ENCODE data around the gene DOCK11.
A peak's percentile ranks its signal among the peaks of the same experiment; 100 is the strongest.
"Not testable (repeated sequence)": the region's sequence is repeated elsewhere in the genome, so short reads cannot be mapped to it uniquely, and the experiment has no call there.

Gene DOCK11

DNA sequence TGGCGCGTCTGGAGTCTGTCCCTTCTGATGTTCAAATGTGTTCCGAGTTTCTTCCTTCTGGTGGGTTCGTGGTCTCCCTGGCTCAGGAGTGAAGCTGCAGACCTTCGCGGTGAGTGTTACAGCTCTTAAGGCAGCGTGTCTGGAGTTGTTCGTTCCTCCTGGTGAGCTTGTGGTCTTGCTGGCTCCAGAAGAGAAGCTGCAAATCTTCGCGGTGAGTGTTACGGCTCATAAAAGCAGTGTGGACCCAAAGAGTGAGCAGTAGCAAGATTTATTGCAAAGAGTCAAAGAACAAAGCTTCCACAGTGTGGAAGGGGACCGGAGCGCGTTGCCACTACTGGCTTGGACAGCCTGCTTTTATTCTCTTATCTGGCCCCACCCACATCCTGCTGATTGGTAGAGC is 220.3 kb downstream of the DOCK11 start:
- DNase-seq: not testable (repeated sequence)

GRCh38 chrX:118716833-118717232 is 221.2 kb downstream of the DOCK11 start:
- DNase-seq: not testable (repeated sequence)

- DNase-seq: no peak
Observed at GRCh38 chrX:118717678-118718391, 222.2 kb downstream of the DOCK11 start.

DNA sequence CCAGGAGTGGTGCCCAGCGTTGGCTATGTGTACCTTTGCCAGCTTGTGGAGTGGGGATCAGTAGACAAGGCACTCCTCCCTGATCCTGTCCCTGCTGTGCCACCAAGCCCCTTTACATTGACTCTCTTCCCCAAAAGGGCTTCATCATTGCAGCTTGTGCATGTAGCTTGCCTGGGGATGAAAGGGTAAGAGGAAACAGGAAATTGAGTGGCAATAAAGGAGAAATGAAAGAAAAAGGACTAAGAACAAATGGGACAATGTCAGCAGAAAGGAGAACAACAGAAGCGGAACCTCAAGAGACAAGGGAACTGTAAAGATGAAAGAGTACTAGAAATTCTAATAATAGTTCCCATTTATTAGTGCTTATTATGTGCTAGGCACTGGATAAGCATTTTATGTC is 223.1 kb downstream of the DOCK11 start:
- DNase-seq: peak; percentile 11

- DNase-seq: no peak
Observed at GRCh38 chrX:118720058-118720707, 224.6 kb downstream of the DOCK11 start.

- DNase-seq: no peak
Observed at GRCh38 chrX:118723376-118723775, 227.8 kb downstream of the DOCK11 start.

DNA sequence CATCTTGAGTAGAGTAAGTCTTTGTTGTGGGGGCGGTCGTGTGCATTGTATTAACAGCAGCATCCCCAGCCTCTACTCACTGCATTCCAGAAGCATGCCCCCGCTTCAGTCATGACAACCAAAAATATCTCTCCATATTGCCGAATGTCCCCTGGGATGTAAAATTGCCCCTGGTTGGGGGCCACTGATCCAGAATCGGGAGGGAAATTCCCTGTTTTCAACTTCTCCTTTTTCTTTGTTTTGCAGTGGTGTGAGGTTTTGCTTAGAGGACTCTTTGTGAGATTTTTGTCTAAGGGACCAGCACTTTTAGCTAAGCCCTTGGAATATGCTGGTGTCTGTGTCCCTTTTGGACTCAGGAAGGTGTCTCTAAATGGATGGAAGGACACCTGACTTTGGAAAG is 228.8 kb downstream of the DOCK11 start:
- no peak for DNase-seq

- no peak for DNase-seq
Observed at GRCh38 chrX:118724775-118725174, 229.2 kb downstream of the DOCK11 start.

DNA sequence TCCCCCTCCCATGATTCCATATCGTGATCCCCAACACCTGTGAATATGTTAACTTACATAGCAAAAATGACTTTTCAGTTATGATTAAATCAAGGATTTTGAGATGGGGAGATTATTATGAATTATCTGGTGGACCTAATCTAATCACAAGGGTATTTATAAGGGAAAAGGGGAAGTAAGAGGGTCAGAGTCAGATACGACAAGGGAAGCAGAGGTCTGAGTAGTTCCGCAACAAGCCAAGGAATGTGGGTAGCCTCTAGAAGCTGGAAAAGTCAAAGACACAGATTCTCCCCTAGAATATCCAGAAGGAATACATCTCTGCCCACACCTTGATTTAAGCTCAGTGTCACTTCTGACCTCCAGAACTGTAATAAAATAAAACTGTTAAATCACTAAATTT is 230.8 kb downstream of the DOCK11 start:
- no peak for DNase-seq

- DNase-seq: peak; percentile 12
Observed at GRCh38 chrX:118726887-118727685, 231.5 kb downstream of the DOCK11 start, which contains the start of gene IL13RA1. TSS of gene IL13RA1 (plus strand) at chrX:118727606. CDS start at chrX:118727639, 33 bp downstream.

- DNase-seq: no peak
Observed at GRCh38 chrX:118727686-118728339, 232.2 kb downstream of the DOCK11 start.

DNA sequence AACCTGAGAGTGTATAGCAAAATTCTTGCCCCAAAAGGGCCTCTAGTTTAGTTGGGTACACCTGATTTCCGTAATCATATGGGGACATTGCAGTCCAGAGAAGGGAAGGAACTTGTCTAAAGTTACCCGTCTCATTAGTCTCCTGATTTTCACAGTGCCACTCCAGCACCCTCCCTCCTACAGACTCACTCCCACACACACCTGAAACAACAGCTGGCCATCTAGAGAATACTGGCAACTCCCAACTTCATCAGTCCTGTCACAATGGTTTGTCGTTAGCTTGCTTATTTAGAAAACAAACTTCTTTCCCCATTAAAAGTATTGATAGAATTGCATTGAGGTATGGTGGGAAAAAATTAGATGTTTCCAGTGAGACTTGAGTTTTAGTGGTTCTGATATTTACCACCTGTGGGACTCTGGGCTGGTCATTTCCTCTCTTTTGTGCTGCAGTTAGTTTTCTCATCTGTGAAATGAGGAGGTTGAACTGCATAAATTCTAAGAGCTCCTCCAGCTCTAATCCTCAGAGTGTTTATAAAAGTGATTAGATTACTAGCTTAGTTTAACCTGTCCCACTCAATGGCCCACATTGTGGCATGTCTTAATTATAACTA is 233.5 kb downstream of the DOCK11 start:
- DNase-seq: no peak

GRCh38 chrX:118730500-118731247 is 235.1 kb downstream of the DOCK11 start:
- DNase-seq: no peak

- not testable (repeated sequence) for DNase-seq
Observed at GRCh38 chrX:118732551-118732950, 236.9 kb downstream of the DOCK11 start.

DNA sequence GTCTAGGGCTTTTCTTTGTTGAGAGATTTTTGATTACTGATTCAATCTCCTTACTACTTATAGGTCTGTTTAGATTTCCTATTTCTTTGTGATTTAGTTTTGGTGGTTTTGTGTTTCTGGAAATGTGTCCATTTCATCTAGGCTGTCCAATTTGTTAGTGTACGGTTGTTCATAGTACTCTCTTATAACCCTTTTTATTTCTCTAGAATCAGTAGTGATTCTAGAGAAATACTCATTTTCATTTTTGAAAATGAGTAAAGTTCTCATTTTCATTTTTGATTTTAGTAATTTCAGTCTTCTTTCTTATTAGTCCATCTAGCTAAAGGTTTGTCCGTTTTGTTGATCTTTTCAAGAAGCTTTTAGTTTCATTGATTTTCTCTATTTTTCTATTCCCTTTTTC is 239.3 kb downstream of the DOCK11 start:
- no peak for DNase-seq
